Lung microvascular endothelial cell (primary cell): ENCODE measurements around the gene BBS9. TPM values are rescaled to one million over a fixed set of nuclear protein-coding genes. Genes with fewer than 3 reads are reported as not detected.
"Not testable (repeated sequence)": the region's sequence is repeated elsewhere in the genome, so short reads cannot be mapped to it uniquely, and the experiment has no call there.

Source experiments
- DNase-seq, 2 donors: peaks; one replicate each; pipeline versions ENCODE4 v3.0.0 to v3.0.0-alpha.2; 2010; ENCODE audit warnings: low read depth in 2 of 2
- total RNA-seq: library from RNA; depleted of rRNA; stranded (reverse); fragments of >200 nt; gene quantifications from 2 replicates; pipeline ENCODE4 v1.2.1, GENCODE V29; 2014

Gene BBS9
- total RNA-seq, result 10.0 and 13.7 TPM in 2 replicates

GRCh38 chr7:33128990-33129805 is at the start of gene BBS9:
Gene BBS9, plus strand, starts transcription at chr7:33129564. Its CDS starts 16,689 bp downstream, at chr7:33146253.
- DNase-seq, result peak; percentile 91 to 95

GRCh38 chr7:33079763-33080690 is 49.3 kb upstream of the BBS9 start:
- no peak for DNase-seq

DNA sequence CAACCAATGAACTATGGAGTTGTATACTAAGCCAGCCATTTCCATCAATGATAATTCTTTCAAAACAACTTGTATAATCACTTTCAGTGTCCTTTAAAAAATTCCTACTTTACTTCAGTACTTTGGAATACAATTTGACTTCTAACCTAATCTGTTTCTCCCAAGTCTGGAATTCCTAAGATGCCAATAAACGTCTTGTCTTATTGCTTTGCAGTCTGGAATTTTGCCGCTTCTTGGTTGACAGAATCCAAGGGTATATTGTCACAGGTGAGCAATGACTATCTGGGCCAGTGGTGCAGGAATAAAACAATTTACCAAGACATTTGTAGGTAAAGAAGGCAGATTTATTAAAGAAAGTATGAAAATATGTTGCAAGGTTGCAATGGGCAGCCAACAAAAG is 42.0 kb upstream of the BBS9 start:
- DNase-seq, result no peak

DNA sequence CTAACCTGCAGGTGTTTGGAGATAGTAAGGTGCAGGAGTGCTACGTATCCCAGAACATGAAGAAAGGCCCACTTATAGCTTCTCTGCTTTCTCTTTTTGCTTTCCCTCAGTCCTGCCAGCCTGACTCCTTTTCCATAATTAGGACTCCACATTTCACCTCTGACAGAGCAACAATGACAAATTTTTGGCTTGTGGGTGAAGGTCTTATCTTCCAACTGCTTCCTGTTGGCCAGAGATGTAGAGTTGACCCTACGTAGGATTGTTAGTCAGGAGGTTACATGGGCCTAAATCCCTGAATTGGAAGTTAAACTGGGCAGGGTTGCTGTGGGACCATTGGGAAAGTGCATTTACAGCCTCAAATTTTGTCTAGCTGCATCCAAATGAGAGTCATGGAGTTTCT is 41.5 kb upstream of the BBS9 start:
- peak in 1 of 2 donors; percentile 13 for DNase-seq

GRCh38 chr7:33089142-33089541 is 40.2 kb upstream of the BBS9 start:
- DNase-seq, result no peak

- DNase-seq, result no peak
Measured at GRCh38 chr7:33091111-33091531, 38.2 kb upstream of the BBS9 start.

DNA sequence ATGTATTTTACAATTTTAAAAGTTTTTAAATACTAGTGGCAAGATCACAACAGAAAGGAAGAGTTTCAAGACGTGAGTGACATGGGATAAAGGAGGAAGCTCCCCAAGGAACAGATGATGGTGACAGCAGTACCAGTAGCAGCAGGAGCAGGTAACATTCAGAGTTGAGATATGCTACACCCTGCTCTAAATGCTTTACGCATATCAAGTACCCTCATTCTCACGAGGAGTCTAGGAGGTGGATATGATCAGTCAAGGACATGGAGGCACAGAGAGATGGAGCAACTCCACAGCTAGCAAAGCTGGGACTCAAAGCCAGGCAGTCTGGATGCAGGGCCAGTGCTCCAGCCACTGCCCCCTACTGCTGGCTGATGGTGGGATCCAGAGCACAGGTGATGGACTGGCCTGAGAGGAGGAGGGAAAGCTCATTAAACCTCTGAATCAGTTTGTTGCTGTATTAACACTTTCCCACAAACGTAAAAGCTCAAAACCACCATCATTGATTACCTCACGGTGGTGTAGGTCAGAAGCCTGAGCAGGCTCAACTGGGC is 37.6 kb upstream of the BBS9 start:
- DNase-seq, result peak in 1 of 2 donors; percentile 4

DNA sequence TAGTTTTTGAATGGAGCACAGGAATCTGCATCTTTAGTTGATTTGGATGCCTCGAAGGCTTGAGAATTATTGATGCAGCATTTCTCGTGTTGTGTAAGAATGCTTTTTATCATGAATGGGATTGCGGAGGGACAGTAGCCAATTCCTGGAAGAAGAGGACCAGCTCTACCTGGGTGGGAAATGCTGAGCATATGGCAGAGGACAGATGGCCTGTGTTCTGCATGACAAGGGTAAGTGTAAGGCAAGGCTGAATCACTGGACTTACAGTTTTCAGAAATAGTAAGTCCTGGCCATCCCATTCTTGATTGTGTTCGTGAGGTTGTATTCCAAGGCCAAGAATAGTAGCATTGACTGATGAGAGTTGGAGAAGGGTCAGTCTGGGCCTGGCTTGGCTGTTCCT is 36.1 kb upstream of the BBS9 start:
- DNase-seq, result no peak

DNA sequence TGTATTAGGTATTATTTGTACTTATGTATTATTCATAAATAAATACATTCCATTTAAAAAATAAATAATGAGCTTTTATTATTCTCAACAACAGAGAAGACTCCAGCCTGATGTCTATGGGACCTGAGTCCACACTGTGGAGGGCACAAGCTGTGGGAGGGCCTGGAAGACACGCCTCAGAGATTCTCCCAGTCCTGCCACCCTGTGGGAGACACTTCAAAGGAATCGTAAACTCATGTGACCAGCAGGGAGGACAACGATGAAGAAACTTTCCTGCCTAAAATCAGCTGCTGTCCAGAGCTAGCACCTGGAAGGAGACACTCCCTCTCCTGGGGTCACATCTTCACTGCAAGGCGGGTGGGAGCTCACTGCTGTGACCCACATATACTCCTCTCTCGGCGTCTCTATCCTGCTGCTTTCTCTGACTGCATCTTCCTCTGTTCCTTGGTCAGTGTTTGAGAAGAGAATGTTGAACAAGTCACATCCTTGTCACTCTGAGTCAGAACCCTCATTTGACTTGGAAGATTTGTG is 34.6 kb upstream of the BBS9 start:
- DNase-seq, result not testable (repeated sequence)

DNA sequence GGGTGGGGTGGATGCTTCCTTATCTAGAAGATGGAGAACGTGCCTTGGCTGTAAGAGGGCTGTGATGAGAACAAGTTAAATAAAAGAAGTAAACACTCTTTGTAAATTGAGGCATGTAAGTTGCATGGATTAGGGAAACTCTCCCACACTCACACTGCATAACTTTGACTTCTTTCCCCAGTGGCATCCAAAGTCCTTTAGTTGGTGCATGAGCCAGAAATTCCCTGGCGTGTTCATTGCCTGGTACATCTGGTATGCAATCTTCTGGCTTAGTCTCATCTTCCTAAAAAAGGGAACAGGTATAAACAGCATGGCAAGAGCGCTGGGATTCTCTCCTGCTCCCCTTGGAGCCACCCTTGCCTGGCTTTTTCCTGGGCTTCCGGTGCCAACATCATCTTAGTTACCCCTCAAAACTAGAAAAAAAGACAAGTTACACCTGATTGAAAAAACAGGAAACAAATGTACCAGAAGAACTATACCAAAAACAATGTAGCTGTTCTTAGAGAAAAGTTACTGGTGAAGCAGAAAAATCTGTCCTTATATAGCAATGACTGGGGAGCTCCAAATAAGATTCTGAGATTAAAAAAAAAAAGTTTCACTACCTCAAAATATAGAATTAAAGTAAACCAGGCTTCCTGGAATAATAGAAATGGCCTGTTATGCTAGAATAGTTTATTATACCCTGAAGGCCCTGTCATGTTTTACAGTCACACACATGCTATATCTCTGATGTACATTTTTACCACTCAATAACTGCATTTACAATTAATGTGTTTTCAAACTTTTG is 30.0 kb upstream of the BBS9 start:
- DNase-seq, result no peak

DNA sequence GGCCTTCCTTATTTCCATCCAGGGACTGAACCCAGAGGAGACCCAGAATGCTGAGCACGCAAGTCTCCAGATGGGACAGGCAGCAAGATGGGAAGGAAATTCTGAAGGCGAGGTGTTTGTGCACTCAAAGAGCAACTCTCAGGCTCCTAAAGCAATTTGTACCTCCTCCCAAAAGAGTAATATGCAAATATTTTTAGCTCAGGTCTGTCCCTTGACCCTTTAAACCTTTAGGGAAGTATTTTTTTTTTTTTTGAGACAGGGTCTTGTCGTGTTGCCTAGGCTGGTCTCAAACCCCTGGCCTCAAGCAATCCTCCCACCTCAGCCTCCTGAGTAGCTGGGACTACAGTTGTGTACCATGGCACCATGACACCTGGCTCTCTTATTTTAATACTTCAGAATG is 28.6 kb upstream of the BBS9 start:
- no peak for DNase-seq

DNA sequence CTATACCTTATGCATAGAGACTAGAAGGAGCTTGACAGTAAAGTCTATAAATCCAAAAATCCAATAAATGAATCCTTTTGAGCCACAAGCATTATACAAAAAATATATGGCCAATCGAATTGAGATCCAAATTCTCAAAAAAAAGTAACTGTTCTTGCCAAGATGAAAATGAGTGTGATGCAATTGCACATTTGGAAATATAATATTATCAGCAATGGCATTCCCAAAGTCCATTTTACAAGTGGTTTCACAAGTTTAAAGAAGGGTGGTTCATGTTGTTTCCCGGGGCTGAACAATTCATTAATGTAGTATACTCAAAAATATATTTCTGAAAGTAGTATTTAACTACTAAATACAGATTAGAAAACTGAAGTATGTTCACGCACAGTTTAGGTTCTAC is 27.5 kb upstream of the BBS9 start:
- DNase-seq, result no peak

DNA sequence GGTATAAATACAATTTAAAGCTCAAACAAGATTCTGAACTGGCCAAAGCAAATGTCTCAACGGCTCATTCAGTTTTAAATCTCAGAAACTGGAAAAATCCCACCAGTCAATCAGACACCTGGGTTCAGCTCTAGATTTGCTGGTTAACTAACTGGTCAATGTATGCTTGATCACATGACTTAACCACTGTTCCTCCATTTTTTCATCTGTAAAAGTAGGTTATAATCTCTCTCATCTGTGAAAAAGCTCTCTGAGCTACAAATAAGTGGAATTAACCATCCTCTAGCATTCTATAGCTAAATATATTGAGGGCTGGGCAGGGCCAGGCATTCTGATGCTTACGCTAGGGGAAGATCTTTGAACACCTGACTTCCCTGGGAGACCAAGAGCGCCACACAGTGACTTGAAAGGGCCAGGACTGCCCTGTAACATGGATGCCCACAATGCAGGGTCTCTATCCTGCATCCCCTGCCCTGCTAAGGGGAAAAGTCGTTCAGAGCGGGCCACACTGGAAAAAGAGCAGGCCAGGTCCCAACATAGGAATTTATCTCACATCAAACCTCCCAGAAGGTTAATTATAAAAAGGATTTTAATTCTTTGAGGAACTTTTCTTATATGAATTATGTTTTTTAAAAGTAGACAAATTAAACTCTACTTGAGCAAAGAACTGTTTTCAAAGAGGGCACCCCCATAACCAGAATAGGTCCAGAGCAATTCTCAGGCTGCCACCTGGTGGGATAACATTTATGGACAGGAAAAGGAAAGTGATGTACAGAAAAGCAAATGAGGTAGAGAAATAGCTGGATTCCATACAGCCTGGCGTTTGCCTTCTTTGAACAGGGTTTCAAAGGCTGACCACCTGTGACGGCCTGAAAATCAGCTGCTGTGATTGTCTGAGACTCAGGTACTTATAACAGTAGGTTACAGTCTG is 22.0 kb upstream of the BBS9 start:
- peak; percentile 61 to 69 for DNase-seq

GRCh38 chr7:33108554-33109004 is 20.8 kb upstream of the BBS9 start:
- DNase-seq, result no peak

DNA sequence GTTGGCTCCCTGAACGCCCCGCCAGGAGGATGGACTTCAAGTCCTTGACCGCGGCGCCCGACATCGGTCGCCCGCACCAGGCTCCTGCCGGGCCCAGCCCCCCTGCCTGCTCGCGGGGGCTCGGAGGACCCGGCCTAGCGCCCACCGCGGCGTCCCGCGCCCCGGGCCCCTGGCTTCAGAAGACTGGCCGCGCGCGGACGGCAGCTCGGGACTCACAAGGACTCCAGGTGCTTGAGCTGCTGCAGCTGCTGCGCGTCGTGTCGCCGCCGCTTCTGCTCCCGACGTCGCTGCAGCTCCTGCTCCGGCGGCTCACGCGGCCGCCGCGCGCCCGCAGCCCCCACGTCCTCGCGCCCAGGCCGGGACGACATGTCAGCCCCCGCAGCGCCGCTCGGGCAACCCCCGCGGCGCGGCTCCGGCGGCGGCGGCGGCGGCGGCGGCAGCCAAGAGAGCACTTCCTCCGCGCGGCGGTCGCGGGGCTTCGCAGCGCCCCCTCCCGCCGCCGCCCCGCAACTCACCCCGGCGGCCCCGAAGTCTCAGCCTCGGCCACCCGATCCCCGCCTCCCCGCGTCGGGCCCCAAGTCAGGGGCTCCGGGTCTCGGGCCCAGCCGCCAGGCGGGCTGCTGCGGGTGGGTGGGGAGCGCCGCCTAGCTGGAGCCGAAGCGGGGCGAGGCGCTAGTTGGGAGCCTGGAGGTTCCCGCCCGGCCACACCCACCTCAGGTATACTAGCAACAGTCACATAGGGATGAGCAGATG is 20.2 kb upstream of the BBS9 start, which contains the start of gene RP9:
RP9 (minus strand) TSS at position 400 of the 753 bp plus-strand sequence; CDS start at position 368, 32 bp downstream.
- DNase-seq, result peak; percentile 72 to 78

DNA sequence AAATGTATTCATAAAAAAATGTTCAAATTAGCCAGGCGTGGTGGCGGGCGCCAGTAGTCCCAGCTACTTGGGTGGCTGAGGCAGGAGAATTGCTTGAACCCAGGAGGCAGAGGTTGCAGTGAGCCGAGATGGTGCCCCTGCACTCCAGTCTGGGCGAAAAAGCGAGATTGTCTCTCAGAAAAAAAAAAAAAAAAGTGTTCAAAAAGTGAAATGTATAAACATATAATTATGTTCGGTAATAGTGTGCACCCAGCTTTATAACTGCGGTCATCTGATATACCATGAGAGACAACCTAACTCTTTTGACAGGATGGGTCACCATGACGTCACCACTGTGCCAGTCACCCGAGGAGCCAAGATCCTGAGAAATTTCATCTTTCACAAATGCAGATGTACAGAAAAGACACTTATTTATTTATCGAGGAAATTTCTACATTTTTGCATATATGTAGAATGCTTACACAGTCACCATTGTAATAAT is 19.6 kb upstream of the BBS9 start:
- peak; percentile 9 to 12 for DNase-seq

DNA sequence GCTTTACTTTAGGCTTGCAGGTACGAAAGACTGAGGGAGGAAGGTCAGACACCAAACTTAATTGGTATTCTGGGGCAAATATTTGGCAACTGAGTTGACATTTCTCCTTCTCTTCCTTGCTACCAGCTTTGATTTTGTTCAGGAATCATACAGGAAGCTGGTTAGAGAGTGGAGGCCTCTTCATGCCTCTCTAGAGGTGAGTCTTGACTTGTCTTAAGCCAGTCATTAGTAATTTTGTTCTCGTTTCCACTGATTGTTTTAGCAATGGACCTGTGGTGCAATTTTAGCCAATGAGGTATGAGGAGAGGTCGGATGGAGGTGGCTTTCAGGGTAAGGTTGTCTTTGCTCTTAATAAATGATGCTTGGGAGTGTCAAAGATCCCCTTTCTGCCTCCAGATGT is 17.8 kb upstream of the BBS9 start:
- no peak for DNase-seq

- DNase-seq, result no peak
Measured at GRCh38 chr7:33114976-33115375, 14.4 kb upstream of the BBS9 start.

- no peak for DNase-seq
Measured at GRCh38 chr7:33118383-33118782, 11.0 kb upstream of the BBS9 start.
